Measurements from ENCODE around the gene TXK.

DNA sequence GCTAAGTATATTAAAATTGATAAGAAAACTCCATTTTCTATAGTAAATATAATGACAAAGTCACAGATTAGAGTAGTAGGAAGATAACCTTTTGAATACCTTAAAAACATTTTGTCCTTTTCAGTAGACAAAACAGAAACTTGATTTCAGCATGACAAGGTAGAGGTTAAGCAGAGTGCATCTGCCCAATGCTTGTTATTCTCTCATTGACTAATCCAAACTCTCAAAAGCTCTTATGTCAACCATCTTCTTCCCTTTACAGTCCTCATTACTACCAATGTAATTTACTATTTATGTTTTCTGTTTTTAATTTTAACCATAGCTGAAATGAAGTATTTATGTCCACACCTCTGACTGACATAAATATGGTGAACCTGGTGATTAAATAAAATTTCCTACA, 106.4 kb downstream of the TXK start:
- no peak for TF ChIP-seq POLR2A (IDR thresholded peaks at IDR 0.05)
- no peak for TF ChIP-seq CTCF (IDR thresholded peaks at IDR 0.05)
- no peak for TF ChIP-seq POLR2AphosphoS5 (IDR thresholded peaks at IDR 0.05)
- no peak for TF ChIP-seq EP300 (IDR thresholded peaks at IDR 0.05)
